Measurements from ENCODE around the gene CBY2.
"Not testable (repeated sequence)": the region's sequence is repeated elsewhere in the genome, so short reads cannot be mapped to it uniquely, and the experiment has no call there.

- not testable (repeated sequence) for TF ChIP-seq CTCF (IDR thresholded peaks at IDR 0.05); POLR2AphosphoS5 (IDR thresholded peaks at IDR 0.05); POLR2A (IDR thresholded peaks at IDR 0.05; ENCODE audit: low read depth)
Measured at GRCh38 chr13:45669626-45670025, 32.5 kb upstream of the CBY2 start.

Measured in esophagus muscularis mucosa (tissue), 3 donors.